Breast epithelium (tissue), 3 donors: ENCODE results near the gene SIDT2.

Experiments used
- POLR2A ChIP-seq: fragments of 450-650 bp; IDR thresholded peaks from one replicate; pipeline ENCODE4 v1.6.1; 2016; ENCODE audit warnings: antibody characterized with exemption, mild to moderate bottlenecking, moderate library complexity
- POLR2AphosphoS5 ChIP-seq, 3 donors: sonication (generic); formaldehyde crosslinking; IDR thresholded peaks; one replicate each; pipeline ENCODE4 v1.6.1; 2017; ENCODE audit warnings: antibody characterized with exemption in 3 of 3
- TF ChIP-seq, protein P1 (sequence below), 3 donors: fragments of 450-650 bp; IDR thresholded peaks; one replicate each; pipeline ENCODE4 v1.5.1; 2016 to 2017; ENCODE audit warnings: antibody characterized with exemption in 3 of 3, mild to moderate bottlenecking in 3 of 3, moderate library complexity in 3 of 3

GRCh38 chr11:117175104-117175503 lies 3.4 kb upstream of the SIDT2 start:
- TF ChIP-seq, protein P1, sequence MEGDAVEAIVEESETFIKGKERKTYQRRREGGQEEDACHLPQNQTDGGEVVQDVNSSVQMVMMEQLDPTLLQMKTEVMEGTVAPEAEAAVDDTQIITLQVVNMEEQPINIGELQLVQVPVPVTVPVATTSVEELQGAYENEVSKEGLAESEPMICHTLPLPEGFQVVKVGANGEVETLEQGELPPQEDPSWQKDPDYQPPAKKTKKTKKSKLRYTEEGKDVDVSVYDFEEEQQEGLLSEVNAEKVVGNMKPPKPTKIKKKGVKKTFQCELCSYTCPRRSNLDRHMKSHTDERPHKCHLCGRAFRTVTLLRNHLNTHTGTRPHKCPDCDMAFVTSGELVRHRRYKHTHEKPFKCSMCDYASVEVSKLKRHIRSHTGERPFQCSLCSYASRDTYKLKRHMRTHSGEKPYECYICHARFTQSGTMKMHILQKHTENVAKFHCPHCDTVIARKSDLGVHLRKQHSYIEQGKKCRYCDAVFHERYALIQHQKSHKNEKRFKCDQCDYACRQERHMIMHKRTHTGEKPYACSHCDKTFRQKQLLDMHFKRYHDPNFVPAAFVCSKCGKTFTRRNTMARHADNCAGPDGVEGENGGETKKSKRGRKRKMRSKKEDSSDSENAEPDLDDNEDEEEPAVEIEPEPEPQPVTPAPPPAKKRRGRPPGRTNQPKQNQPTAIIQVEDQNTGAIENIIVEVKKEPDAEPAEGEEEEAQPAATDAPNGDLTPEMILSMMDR (IDR thresholded peaks at IDR 0.05), result no peak
- no peak for TF ChIP-seq POLR2A
- no peak for TF ChIP-seq POLR2AphosphoS5 (IDR thresholded peaks at IDR 0.05)
